D721Med (cell line): ENCODE measurements around the gene S1PR4.
"Not testable (repeated sequence)": the region's sequence is repeated elsewhere in the genome, so short reads cannot be mapped to it uniquely, and the experiment has no call there.

Experiments
- DNase-seq: peaks from one replicate; pipeline ENCODE4 v3.0.0; 2011; ENCODE audit warnings: low spot score; ENCODE audit not compliant: insufficient read length
- FAIRE-seq: peaks from 2 replicates; lab custom pipeline; 2011; peaks lifted over from hg19 to GRCh38; lab: Jason Lieb, UNC
- TF ChIP-seq, protein P1 (sequence below): IDR thresholded peaks from 2 replicates; pipeline ENCODE4 v1.5.1; 2012; ENCODE audit warnings: mild to moderate bottlenecking, control low read depth; ENCODE audit not compliant: insufficient read depth; ENCODE audit errors: missing control alignments

S1PR4 gene

DNA sequence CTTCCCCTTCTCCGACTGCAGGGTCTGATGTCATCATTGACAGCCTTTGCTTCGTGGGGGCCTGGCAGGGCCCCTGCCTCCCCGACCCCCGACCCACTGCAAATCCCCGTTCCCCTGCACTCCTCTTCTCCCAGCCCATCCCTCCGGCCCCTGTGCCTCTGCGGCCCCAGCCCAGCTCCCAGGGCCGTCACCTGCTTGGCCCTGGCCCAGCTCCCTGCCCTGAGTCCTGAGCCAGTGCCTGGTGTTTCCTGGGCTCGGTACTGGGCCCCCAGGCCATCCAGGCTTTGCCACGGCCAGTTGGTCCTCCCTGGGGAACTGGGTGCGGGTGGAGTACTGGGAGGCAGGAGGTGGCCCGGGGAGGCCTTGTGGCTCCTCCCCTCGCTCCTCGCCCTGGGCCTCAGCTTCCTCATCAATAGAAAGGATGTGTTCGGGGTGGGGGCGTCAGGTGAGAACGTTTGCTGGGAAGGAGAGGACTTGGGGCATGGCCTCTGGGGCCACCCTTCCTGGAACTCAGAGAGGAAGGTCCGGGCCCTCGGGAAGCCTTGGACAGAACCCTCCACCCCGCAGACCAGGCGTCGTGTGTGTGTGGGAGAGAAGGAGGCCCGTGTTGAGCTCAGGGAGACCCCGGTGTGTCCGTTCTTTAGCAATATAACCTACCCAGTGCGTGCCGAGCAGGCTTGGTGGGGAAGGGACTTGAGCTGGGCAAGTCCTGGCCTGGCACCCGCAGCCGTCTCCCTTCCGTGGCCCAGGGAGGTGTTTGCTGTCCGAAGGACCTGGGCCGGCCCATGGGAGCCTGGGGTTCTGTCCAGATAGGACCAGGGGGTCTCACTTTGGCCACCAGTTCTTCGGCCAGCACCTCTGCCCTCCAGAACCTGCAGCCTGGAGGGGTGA is 30.0 kb downstream of the S1PR4 start:
- FAIRE-seq, result no peak
- DNase-seq, result no peak
- TF ChIP-seq, protein P1, sequence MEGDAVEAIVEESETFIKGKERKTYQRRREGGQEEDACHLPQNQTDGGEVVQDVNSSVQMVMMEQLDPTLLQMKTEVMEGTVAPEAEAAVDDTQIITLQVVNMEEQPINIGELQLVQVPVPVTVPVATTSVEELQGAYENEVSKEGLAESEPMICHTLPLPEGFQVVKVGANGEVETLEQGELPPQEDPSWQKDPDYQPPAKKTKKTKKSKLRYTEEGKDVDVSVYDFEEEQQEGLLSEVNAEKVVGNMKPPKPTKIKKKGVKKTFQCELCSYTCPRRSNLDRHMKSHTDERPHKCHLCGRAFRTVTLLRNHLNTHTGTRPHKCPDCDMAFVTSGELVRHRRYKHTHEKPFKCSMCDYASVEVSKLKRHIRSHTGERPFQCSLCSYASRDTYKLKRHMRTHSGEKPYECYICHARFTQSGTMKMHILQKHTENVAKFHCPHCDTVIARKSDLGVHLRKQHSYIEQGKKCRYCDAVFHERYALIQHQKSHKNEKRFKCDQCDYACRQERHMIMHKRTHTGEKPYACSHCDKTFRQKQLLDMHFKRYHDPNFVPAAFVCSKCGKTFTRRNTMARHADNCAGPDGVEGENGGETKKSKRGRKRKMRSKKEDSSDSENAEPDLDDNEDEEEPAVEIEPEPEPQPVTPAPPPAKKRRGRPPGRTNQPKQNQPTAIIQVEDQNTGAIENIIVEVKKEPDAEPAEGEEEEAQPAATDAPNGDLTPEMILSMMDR, result no peak

DNA sequence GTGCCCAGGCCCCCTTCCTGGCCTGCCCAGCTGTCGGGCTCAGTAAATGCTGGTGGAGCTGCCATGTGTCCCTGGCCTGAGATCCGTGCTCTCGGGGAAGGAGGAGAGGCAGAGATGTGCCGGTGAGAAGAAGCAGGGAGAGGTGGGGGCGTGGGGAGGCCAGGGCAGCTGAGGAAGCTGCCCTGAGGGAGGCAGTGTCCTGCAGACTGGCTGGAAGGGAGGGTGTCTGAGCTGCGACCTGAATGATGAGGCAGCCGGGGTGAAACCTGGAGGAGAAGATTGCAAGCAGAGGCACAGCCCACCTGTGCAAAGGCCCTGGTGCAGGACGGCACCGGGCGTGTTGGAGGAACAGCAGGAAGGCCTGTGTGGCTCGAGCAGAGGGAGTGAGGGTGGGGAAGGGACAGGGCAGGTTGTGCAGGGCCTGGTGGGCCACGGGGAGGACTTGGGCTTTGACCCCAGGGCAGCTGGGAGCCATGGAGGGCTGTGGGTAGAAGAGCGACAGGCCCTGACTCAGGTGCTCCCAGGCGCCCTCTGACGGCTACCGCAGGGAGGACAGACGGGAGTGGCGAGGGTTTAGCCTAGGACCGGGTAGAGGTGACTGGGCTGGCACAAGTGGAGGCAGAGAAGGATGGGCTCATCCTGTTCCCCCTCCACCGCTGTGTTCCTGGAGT is 31.9 kb downstream of the S1PR4 start:
- TF ChIP-seq, protein P1, result peak; percentile 57
- FAIRE-seq (no peak), DNase-seq (peak; percentile 79)

DNA sequence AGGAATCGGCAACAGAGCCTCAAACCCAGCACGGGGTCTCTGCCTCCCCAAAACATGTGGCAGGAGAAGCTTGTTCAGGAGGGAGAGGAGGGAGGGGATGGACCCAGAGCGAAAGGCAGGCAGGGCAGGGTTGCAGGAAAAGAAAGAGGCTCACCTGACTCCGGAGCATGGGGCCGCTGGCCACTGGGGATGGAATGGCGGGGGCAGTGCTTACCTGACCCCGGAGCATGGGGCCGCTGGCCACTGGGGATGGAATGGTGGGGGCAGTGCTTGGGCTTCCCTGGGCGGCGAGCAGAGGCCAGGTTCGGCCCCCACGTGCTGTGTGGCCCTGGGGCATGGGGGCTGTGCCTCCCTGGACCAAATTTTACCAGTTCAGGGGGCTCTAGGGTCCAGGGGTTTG is 32.6 kb downstream of the S1PR4 start:
- FAIRE-seq (no peak), DNase-seq (no peak)
- TF ChIP-seq, protein P1, result no peak

DNA sequence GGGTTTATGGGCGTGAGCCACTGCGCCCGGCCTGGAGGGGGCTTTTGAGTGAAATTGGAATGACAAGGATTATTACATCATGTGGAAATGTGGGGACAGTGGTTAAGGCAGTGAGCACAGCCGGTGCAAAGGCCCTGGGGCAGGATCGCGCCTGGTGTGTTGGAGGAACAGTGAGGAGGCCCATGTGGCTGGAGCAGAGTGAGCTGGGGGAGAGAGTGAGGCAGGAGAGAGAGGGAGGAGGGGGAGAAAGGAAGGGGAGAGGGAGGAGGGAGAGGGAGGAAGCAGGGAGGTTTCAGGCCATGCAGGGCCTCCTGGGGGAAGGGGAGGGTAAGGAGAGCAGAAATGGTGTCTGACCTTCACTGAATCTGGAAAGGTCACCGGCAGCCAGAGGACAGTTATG is 34.6 kb downstream of the S1PR4 start:
- TF ChIP-seq, protein P1, result no peak
- no peak for DNase-seq

DNA sequence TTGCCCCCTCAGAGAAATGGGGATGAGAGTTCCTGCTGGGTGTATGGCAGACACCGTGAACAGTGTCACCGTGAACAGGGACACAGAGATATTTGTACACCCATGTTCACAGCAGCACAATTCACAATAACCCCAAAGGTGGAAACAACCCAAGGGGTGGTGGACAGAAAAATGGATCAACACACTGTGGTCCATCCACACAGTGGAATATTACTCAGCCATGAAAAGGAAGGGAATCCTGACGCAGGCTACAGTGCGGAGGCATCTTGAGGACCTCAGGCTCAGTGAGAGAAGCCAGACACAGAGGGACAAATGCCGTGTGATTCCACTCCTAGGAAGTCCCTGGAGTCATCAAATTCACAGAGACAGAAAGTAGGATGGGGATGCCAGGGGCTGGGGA is 38.3 kb downstream of the S1PR4 start:
- FAIRE-seq, result no peak
- TF ChIP-seq, protein P1, result no peak
- no peak for DNase-seq

More for the DNA sequence above, 34.6 kb downstream of the S1PR4 start:
- no peak for FAIRE-seq

DNA sequence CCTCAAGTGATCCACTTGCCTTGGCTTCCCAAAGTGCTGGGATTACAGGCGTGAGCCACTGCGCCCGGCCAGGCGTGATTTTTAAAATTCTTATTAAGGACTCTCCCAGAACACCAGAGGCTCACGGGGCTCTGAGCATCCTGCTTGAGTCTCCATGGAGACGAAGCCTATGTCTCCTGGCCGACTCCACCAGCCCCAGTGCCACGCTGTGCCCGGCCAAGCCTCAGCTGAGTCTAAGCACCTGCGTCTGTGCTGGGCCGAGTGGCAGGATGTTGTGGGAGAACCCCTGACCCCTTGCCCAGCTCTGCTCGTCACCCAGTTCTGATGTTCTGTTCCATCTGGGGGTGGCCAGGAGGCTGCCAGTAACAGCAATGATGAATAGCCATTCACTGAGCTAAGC is 42.0 kb downstream of the S1PR4 start:
- no peak for FAIRE-seq
- no peak for DNase-seq
- TF ChIP-seq, protein P1, result no peak

DNA sequence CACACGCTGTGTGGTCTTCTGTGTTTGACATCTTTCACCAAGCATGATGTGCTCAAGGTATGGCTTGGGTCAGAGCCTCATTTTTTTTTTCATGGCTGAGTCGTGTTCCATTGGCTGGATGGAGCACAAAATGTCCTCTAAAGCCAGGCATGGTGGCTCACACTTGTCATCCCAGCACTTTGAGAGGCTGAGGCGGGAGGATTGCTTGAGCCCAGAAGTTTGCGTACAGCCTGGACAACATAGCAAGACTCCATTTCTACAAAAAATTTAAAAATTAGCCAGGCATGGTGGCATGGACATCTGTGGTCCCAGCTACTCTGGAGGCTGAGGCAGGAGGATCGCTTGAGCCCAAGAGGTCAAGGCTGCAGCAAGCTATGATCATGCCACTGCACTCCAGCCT is 43.0 kb downstream of the S1PR4 start:
- FAIRE-seq, DNase-seq: not testable (repeated sequence)
